Right renal pelvis (tissue), 4 donors: ENCODE measurements around the gene C13orf42. TPM values are rescaled to one million over a fixed set of nuclear protein-coding genes. Genes with fewer than 3 reads are reported as not detected.

Experiments
- DNase-seq, 4 donors: peaks; one replicate each; pipeline ENCODE4 v3.0.0-alpha.2; 2013; ENCODE audit warnings: low read depth in 4 of 4, low spot score in 3 of 4, missing footprints in 1 of 4
- polyA plus RNA-seq, 4 donors: library from polyadenylated mRNA; unstranded; fragments of 120-200 nt; gene quantifications; one replicate each; pipeline ENCODE4 v1.2.1, GENCODE V29; 2013; ENCODE audit not compliant: insufficient read length in 4 of 4

The C13orf42 gene
- polyA plus RNA-seq, 4 donors = 0.22 to 0.66 (median 0.33) TPM

DNA sequence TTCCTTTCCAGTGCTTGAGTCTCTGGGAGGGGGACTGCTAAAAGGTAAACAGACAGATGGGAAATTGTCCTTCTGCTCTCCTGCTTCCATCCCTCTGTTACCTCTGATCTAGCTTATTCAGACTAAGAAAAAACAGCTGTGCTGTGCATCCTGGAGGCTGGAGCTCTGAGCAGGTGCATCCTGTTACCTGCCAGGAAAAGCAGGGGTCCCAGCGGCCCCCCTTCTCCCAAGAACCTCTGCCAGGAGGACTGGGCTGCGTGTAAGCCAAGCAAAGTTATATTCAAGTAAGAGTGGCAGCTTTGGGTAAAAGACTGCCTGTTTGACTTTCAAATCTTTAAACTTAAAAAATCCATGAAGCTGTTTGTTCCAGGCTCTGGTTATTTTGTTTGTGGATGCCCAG, 75.1 kb downstream of the C13orf42 start:
- no peak for DNase-seq

GRCh38 chr13:51035469-51035868, 75.6 kb downstream of the C13orf42 start:
- no peak for DNase-seq

- DNase-seq = no peak
Measured at GRCh38 chr13:51034906-51035305, 76.2 kb downstream of the C13orf42 start.

- DNase-seq = no peak
Measured at GRCh38 chr13:51033421-51034185, 77.5 kb downstream of the C13orf42 start.

GRCh38 chr13:51032831-51033230, 78.2 kb downstream of the C13orf42 start:
- no peak for DNase-seq

Other genes starting within 250 kb of the C13orf42 start
- gene RNASEH2B, start 201.5 kb downstream of the C13orf42 start, polyA plus RNA-seq = 10 to 100 TPM; 53.7 to 70.6 (median 64.7) TPM
- gene FAM124A, start 111.1 kb upstream of the C13orf42 start, polyA plus RNA-seq = 1 to 10 TPM; 4.2 to 5.3 (median 4.4) TPM
- under 1 TPM; 0.20 to 0.40 (median 0.27) TPM for gene SERPINE3, start 228.4 kb upstream of the C13orf42 start, polyA plus RNA-seq